Activated CD4-positive, alpha-beta T cell treated with anti-CD3 and anti-CD28 coated beads, Interleukin-10, Interleukin-2, amounts not matched to agents 100 ng/mL and 50 ng/mL, durations not matched to agents 16 hours and 8 hours (primary cell): Measurements from ENCODE around the gene ZNF708.
A peak's percentile ranks its signal among the peaks of the same experiment; 100 is the strongest.
"Not testable (repeated sequence)": the region's sequence is repeated elsewhere in the genome, so short reads cannot be mapped to it uniquely, and the experiment has no call there.

ENCODE experiments used
- DNase-seq: peaks from one replicate; pipeline ENCODE4 v3.0.0-alpha.2; 2020

The ZNF708 gene

DNA sequence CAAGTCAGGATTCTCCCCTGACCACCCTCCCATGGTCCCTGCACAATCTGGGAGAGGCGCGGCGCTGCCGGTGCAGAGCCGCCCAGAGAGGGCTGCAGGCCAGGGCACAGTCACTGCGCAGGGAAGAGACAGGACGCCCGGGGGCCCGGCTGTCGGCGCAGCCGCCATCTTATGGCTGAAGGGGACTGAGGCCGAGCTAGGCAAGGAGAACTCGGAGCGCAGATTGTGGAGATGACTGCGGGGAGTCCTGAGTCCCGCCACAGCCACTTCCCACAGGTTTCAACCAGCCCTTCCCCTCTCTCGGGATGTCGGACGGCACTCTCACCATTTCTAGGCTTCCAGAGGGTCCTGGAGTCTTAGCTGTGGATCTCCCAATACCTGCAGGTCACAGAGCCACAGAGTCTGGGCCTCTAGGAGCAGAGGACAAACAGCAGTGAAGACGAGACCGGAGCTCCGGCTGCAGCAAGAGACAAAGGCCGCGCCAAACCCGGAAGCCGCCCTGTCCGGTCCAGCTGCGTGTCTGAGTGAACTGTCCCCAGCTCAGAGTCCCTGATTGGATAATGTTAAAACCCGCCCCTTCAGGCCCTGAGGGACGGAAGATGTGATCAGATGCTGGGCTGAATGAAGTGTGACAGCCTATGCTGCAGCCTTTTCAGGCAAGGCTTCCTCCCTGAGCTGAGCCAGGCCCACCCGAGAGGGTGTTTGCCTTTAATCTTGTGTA is at the start of gene ZNF708:
ZNF708 (minus strand) TSS at position 526 of the 721 bp plus-strand sequence; CDS start at position 328, 198 bp downstream.
- DNase-seq: peak; percentile 94

GRCh38 chr19:21362291-21362690 is 33.1 kb upstream of the ZNF708 start:
- DNase-seq: no peak

DNA sequence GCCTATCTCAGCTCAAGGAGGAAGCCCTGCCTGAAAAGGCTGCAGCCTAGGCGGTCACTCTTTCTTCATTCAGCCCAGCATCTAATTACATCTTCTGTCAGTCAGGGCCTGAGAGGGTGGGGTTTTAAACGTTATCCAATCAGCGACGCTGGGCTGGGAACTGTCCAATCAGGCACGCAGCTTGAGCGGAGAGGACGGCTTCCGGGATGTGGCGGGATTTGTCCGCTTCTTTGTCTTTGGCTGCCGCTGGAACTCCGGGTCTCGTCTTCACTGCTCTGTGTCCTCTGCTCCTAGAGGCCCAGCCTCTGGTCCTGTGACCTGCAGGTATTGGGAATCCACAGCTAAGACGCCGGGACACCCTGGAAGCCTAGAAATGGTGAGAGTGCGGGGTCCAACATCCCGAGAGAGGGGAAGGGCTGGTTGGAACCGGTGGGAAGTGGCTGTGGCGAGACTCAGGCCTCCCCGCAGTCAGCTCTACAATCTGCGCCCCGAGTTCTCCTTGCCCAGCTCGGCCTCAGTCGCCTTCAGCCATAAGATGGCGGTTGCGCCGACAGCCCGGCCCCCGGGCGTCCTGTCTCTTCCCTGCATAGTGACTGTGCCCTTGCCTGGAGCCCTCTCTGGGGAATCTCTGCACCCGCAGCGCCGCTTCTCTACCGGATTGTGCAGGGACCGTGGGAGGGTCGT is 29.7 kb upstream of the ZNF708 start, which contains the start of gene ZNF738:
ZNF738 (plus strand) TSS at position 233 of the 684 bp plus-strand sequence; CDS start at position 374, 141 bp downstream.
- peak; percentile 94 for DNase-seq

GRCh38 chr19:21352830-21353229 is 23.6 kb upstream of the ZNF708 start:
- DNase-seq: no peak

- DNase-seq: not testable (repeated sequence)
Measured at GRCh38 chr19:21344841-21345240, 15.6 kb upstream of the ZNF708 start.

- DNase-seq: no peak
Measured at GRCh38 chr19:21335721-21336120, 6.5 kb upstream of the ZNF708 start.

- peak; percentile 3 for DNase-seq
Measured at GRCh38 chr19:21328406-21328805, 804 bp downstream of the ZNF708 start.

- no peak for DNase-seq
Measured at GRCh38 chr19:21326169-21326568, 3.0 kb downstream of the ZNF708 start.

DNA sequence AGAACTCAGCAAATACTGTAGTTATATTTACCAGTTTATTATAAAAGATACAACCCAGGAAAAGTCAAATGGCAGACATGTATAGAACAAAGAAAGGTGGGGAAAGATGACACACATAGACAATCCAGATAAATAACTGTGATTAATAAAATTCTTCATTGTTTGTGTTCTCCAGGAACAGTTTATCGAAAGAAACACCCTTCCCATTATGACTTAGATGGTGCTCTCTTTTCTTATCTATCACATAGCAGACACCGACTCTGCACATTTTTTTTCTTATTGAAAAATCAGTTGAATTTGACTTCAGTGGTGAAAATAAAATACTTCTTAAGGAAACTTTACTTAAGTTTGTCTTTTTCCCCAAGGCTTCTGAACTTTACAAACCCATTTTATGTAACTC is 6.2 kb downstream of the ZNF708 start:
- no peak for DNase-seq

DNA sequence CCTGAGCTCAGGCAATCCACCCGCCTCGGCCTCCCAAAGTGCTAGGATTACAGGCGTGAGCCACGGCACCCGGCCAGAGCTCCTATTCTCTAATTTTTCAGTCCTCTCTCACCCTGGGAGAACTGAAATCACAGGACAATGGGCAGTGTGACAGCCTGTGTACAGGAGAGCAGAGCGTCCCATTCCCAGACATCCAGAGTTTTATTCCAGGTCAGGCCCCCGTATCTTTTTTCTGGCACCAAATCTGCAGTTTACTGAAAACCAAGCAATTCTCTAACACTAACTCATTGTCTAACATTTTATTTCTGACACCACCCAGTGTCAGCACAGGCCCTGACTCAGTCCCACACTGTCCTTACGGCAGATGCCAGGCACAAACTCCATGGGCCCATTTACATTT is 6.7 kb downstream of the ZNF708 start:
- DNase-seq: no peak

- no peak for DNase-seq
Measured at GRCh38 chr19:21321996-21322395, 7.2 kb downstream of the ZNF708 start.

DNA sequence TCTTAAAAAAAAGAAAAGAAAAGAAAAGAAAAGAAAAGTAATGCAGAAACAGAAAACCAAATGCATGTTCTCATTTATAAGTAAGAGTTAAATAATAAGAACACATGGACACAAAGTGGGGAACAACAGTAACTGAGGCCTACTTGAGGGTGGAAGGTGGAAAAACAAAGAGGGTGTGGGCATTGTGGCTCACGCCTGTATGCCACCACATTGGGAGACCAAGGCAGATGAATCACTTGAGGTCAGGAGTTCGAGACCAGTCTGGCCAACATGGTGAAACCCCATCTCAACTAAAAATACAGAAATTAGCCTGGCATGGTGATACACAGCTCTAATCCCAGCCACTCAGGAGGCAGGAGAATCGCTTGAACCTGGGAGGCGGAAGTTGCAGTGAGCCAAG is 8.1 kb downstream of the ZNF708 start:
- DNase-seq: no peak

DNA sequence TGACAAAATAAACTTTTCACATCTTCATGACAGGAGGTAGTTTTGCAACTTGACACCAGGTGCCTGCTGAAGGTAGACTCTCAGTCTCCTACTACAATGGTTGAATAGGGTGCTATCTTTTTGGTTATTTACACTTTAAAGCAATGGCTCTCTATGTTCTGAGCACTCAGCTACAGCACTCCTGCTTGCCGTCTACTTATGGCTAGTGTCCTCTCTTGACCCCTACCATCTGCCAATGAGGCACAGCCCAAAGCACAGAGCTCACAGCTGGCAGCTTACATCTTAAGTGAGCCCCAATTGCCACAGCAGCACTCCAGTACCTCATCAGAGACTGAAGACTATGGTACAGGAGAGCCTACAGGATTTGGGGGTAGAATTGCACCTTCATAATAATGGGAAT is 11.4 kb downstream of the ZNF708 start:
- DNase-seq: no peak

DNA sequence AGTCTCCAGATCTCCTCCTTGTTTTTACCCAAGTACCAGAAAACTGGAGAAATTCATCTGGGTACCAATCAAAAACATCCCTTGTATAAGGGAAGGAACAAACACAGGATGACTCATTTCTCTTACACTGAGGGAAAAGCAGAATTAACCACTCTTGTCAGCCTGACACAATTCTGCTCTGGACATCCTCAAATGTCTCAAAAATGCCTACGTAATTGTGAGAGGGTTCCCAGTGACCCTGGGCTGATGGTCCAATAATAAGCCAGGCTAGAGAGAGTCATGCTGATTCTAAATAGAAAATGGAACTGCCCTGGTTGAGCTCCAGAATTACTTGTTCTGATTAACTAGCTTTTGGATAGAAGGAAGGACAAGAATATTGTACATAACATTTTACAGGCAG is 14.5 kb downstream of the ZNF708 start:
- DNase-seq: peak; percentile 4

DNA sequence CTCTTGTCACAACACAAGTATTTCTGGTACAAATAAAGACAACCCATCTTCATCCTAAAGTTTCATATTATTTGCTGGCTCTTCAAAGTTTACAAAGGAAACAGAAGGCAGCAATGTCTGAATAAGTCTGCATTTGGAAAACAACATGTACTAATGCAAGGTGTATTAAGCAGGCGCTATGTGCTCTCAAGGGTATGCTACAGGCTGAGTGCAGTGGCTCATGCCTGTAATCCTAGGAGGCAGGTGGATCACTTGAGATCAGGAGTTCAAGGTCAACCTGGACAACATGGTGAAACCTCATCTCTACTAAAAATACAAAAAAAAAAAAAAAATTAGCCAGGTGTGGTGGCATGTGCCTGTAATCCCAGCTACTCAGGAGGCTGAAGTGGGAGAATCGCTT is 16.4 kb downstream of the ZNF708 start:
- not testable (repeated sequence) for DNase-seq

GRCh38 chr19:21308773-21309172 is 20.4 kb downstream of the ZNF708 start:
- DNase-seq: no peak

GRCh38 chr19:21306881-21307479 is 22.2 kb downstream of the ZNF708 start:
- DNase-seq: not testable (repeated sequence)

GRCh38 chr19:21293768-21294167 is 35.4 kb downstream of the ZNF708 start:
- DNase-seq: not testable (repeated sequence)

- DNase-seq: no peak
Measured at GRCh38 chr19:21269813-21270212, 59.4 kb downstream of the ZNF708 start.

DNA sequence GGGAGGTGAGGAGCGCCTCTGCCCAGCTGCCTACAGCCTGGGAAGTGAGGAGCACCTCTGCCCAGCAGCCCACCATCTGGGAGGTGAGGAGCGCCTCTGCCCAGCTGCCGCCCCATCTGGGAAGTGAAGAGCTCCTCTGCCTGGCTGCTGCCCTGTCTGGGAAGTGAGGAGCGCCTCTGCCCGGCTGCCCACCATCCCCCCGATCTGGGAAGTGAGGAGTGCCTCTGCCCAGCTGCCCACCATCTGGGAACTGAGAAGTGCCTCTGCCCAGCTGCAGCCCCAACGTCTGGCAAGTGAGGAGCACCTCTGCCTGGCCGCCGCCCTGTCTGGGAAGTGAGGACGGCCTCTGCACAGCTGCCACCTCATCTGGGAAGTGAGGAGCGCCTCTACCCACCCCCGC is 64.3 kb downstream of the ZNF708 start:
- DNase-seq: no peak

DNA sequence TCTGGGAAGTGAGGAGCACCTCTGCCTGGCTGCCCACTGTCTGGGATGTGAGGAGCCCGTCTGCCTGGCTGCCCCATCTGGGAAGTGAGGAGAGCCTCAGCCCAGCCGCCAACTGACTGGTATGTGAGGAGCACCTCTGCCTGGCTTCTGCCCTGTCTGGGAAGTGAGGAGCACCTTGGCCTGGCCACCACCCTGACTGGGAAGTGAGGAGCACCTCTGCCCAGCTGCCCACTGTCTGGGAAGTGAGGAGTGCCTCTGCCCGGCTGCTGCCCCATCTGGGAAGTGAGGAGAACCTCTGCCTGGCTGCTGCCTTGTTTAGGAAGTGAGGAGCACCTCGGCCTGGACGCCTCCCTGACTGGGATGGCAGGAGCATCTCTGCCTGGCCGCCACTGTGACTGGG is 64.8 kb downstream of the ZNF708 start:
- DNase-seq: no peak

DNA sequence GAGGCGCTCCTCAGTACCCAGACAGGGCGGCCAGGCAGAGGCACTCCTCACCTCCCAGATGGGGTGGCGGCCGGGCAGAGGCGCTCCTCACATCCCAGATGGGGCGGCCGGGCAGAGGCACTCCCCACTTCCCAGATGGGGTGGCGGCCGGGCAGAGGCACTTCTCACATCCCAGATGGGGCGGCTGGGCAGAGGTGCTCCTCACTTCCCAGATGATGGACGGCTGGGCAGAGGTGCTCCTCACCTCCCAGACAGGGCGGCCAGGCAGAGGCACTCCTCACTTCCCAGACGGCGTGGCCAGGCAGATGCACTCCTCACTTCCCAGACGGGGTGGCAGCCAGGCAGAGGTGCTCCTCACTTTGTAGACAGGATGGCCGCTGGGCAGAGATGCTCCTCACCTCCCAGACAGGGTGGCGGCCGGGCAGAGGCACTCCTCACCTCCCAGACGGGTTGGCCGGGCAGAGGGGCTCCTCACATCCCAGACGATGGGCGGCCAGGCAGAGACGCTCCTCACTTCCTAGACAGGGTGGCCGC is 68.3 kb downstream of the ZNF708 start:
- DNase-seq: not testable (repeated sequence)

GRCh38 chr19:21260164-21260847 is 68.9 kb downstream of the ZNF708 start:
- DNase-seq: no peak
